GM18909 (cell line): Measurements from ENCODE around the gene SPATS1.
"Not testable (repeated sequence)": the region's sequence is repeated elsewhere in the genome, so short reads cannot be mapped to it uniquely, and the experiment has no call there.

ENCODE experiments used
- ATAC-seq: cut with Tn5 transposase; IDR thresholded peaks from one replicate; pipeline ENCODE4 v1.9.1; 2021; ENCODE audit warnings: mild to moderate bottlenecking; ENCODE audit not compliant: unreplicated experiment, poor library complexity

Gene SPATS1

GRCh38 chr6:44339763-44340625 is 2.5 kb upstream of the SPATS1 start:
- ATAC-seq: no peak

GRCh38 chr6:44341095-44341890 is 1.2 kb upstream of the SPATS1 start:
- no peak for ATAC-seq

GRCh38 chr6:44342052-44342451 is 398 bp upstream of the SPATS1 start:
- no peak for ATAC-seq

GRCh38 chr6:44346818-44347217 is 4.4 kb downstream of the SPATS1 start:
- not testable (repeated sequence) for ATAC-seq

GRCh38 chr6:44349904-44350649 is 7.6 kb downstream of the SPATS1 start:
- no peak for ATAC-seq

- not testable (repeated sequence) for ATAC-seq
Measured at GRCh38 chr6:44350650-44350994, 8.2 kb downstream of the SPATS1 start.

GRCh38 chr6:44352259-44352658 is 9.8 kb downstream of the SPATS1 start:
- ATAC-seq: no peak

- ATAC-seq: no peak
Measured at GRCh38 chr6:44353336-44353735, 10.9 kb downstream of the SPATS1 start.

GRCh38 chr6:44355640-44356039 is 13.2 kb downstream of the SPATS1 start:
- no peak for ATAC-seq

GRCh38 chr6:44356487-44356886 is 14.0 kb downstream of the SPATS1 start:
- no peak for ATAC-seq

- ATAC-seq: no peak
Measured at GRCh38 chr6:44359973-44360372, 17.5 kb downstream of the SPATS1 start.

- ATAC-seq: no peak
Measured at GRCh38 chr6:44361947-44362346, 19.5 kb downstream of the SPATS1 start.

GRCh38 chr6:44363377-44363926 is 21.0 kb downstream of the SPATS1 start:
- no peak for ATAC-seq

GRCh38 chr6:44366781-44367180 is 24.3 kb downstream of the SPATS1 start:
- no peak for ATAC-seq

GRCh38 chr6:44367681-44368080 is 25.2 kb downstream of the SPATS1 start:
- no peak for ATAC-seq

GRCh38 chr6:44373051-44373450 is 30.6 kb downstream of the SPATS1 start:
- no peak for ATAC-seq

GRCh38 chr6:44373787-44374186 is 31.3 kb downstream of the SPATS1 start:
- ATAC-seq: no peak

- ATAC-seq: no peak
Measured at GRCh38 chr6:44375071-44375470, 32.6 kb downstream of the SPATS1 start.

GRCh38 chr6:44377484-44377883 is 35.0 kb downstream of the SPATS1 start:
- no peak for ATAC-seq

GRCh38 chr6:44377971-44378370 is 35.5 kb downstream of the SPATS1 start:
- no peak for ATAC-seq

GRCh38 chr6:44381739-44382138 is 39.3 kb downstream of the SPATS1 start:
- no peak for ATAC-seq
